ENCODE results near the gene PRIM1. TPM values are rescaled to one million over a fixed set of nuclear protein-coding genes. Genes with fewer than 3 reads are reported as not detected.

Gene PRIM1
- total RNA-seq, 2 donors from 2014 or later = 6.5 to 18.6 TPM

DNA sequence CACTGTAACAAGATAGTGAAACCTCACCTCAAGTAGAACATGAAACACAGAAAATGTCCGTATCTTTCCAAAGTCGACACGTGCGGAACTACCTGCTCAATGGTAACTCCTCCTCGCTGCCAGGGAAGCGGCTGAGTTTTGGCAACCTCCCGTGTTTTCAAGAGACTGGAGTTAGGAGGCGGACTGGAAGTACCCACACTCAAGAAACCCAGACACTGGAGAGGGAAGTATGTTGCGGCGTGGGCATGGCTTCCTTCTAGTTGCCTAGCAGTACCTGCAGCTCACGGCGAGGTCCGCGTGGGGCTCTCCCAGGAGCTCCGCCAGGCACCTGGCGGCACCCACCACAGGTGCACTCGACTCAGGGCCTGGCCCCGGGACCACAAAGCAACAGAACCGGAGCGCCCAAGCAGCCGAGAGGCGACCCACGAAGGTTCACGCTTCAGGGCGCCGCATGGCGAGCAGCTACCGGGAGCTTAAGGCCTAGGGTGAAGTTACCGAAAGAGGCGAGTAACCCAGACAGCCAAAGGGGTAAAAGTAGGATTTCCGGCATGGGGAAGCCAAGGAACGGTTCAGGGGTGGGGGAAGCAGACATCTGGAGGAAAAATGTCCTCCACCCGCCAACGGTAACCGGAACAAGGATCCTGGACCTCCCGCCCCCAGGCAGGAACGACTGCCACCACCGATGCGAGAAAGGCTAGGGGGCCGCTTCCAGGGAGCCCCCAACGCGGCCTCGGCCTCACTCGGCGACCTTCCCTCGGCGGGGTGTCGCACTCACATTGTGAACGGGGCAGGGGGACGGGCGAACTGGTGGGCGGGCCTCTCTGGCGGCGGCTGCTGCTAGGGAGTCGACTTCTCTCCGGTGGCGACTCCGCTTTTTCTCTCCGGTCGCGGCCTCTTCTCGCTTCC is 64.6 kb downstream of the PRIM1 start:
- peak overlapping the region; percentile 87 for H3K4me3 ChIP-seq
- H3K27me3 ChIP-seq = no peaks in the 10 kb centered on the region
- H3K9me3 ChIP-seq = no peaks in the 10 kb centered on the region
- H3K4me1 ChIP-seq = peaks cover 7% of the 10 kb centered on the region
- intact Hi-C loops (cut with DNase I) = loop anchor here (5.0 kb wide), 2 partner anchors 35 to 50 kb away; no protein-coding TSS in a partner anchor
- peak; percentile 67 for DNase-seq
- TF ChIP-seq CTCF (IDR thresholded peaks at IDR 0.05) = no peak
- H3K27ac ChIP-seq = peak overlapping the region; percentile 100
- no peaks in the 10 kb centered on the region for H3K36me3 ChIP-seq
- peak overlapping the region; percentile 100 for H3K9ac ChIP-seq (ENCODE audit: low read depth in 2 of 2, low read length in 2 of 2)

DNA sequence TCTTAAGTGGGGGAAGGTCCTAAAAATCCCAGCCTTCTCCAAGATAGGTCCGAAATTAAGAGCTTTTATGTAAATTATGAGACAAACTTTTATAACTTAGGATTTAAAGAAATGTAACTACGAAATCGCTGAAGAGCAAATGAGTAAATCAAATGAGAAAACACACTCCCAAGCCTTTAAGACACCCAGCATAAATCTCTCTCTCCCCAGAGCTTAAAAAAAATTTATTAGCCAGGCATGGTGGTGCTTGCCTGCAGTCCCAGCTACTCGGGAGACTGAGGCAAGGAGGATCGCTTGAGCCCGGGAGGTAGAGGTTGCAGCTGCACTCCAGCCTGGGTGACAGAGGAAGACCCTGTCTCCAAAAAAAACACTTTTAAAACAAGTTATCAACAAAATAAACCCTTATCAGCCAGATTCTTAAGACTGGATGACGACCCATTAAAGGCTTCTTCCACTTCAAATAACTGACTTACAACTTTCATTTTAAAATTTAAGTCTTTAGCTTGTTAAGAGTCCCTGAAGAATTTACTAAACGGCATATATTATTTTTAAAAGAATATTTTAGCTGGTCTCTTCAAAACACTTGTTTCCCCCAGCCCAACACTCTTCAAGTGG is 67.3 kb downstream of the PRIM1 start:
- no peak for TF ChIP-seq CTCF (IDR thresholded peaks at IDR 0.05)
- intact Hi-C loops (cut with DNase I) = loop anchor here (5.0 kb wide), 2 partner anchors 37 to 48 kb away; no protein-coding TSS in a partner anchor
- DNase-seq = no peak
- Histone ChIP-seq H3K27ac (peak overlapping the region; percentile 100), H3K9me3 (no peaks in the 10 kb centered on the region), H3K4me1 (peaks cover 7% of the 10 kb centered on the region), H3K9ac (ENCODE audit: low read depth in 2 of 2, low read length in 2 of 2) (peak overlapping the region; percentile 74 to 79), H3K36me3 (no peaks in the 10 kb centered on the region), H3K27me3 (no peaks in the 10 kb centered on the region), H3K4me3 (peak overlapping the region; percentile 87)

DNA sequence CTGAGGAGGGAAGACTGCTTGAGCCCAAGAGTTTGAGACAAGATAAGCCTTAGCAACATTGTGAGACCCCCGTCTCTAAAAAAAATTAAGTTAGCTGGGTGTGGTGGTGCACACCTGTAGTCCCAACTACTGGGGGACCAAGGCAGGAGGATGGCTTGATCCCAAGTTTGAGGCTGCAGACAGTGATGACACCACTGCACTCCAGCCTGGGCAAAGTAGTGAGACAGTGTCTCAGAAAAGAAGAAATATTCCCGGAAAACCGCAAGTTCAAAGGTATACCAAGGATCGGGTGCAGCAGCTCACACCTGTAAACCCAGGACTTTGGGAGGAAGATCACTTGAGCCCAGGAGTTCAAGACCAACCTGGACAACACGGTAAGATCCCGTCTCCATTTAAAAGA is 69.8 kb downstream of the PRIM1 start:
- no peak for DNase-seq
- Histone ChIP-seq H3K36me3 (no peaks in the 10 kb centered on the region), H3K9ac (ENCODE audit: low read depth in 2 of 2, low read length in 2 of 2) (no peak overlapping the region), H3K4me3 (no peak overlapping the region), H3K4me1 (peaks cover 7% of the 10 kb centered on the region), H3K27me3 (no peaks in the 10 kb centered on the region), H3K27ac (no peak overlapping the region), H3K9me3 (no peaks in the 10 kb centered on the region)
- TF ChIP-seq CTCF (IDR thresholded peaks at IDR 0.05) = no peak
- intact Hi-C loops (cut with DNase I) = no loop called here

Other genes starting within 250 kb of the PRIM1 start
- 10 to 100 TPM; 16.8 to 42.7 TPM for gene RBMS2, start 230.5 kb downstream of the PRIM1 start, total RNA-seq
- gene BAZ2A, start 122.0 kb downstream of the PRIM1 start, total RNA-seq = 10 to 100 TPM; 85.8 to 99.2 TPM
- 1,000 to 10,000 TPM; 1,505 to 1,554 TPM for gene ATP5F1B, start 106.3 kb downstream of the PRIM1 start, total RNA-seq
- 100 to 1,000 TPM; 242 to 303 TPM for gene PTGES3, start 64.0 kb downstream of the PRIM1 start, total RNA-seq
- gene NACA, start 27.0 kb downstream of the PRIM1 start, total RNA-seq = 100 to 1,000 TPM; 622 to 763 TPM
- 1 to 10 TPM; 2.0 to 5.8 TPM for gene HSD17B6, start 11.0 kb upstream of the PRIM1 start, total RNA-seq
- gene SDR9C7, start 182.1 kb upstream of the PRIM1 start, total RNA-seq = not detected
- under 1 TPM; 0.16 to 0.44 TPM for gene RDH16, start 205.3 kb upstream of the PRIM1 start, total RNA-seq